ENCODE results near the gene DOLPP1. TPM values are rescaled to one million over a fixed set of nuclear protein-coding genes. Genes with fewer than 3 reads are reported as not detected.

The DOLPP1 gene
- total and polyA plus RNA-seq, 2 of the 13 experiments (the other 11 are each of a cell fraction or from before 2014, with no cell fraction given): 21.0 to 34.1 TPM

DNA sequence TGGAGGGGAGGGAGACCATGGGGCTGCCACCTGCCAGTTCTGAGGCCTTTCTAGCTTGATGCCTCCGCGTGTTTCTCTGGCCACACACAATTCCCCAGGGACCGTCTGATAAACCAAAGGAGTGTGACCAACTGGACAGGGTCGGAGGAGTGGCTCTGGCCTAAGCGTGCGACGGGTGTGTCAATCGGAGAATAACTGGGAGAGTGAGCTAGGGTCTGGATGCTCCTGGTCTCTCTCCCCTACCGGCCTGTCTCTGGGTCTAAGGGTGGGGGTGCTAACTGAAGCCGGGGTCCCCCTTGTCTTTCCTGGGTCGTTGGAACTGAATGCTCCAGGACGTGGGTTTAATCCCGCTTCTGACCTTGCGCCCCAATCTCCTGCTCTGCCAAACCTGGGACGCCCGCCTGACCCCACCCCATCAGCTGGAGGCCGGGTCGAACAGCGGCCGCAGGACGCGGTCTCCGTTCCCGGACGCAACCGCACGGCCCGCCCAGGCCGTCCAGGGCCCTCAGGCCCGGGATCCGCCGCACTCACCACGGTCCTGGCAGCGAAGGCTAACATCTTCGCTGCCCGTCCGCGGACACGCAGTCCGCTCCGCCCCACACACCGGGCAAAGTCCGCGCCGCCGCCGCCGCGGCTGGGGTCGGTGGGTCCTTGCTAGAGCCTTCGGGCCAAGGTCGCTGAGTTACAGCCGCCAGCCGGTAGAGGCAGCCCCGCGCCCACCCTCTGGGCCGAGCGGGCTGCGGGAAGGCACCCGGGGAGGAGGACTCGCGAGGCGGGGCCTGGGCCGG is 29.2 kb downstream of the DOLPP1 start (continued):
- TF ChIP-seq KLF9 (CRISPR knock-in tag; IDR thresholded peaks at IDR 0.05; ENCODE audit: low read depth) (no peak), KDM6A (CRISPR knock-in tag; IDR thresholded peaks at IDR 0.05; ENCODE audit: low read depth) (no peak), ZNF7 (CRISPR knock-in tag; IDR thresholded peaks at IDR 0.05) (no peak), ZNF234 (CRISPR knock-in tag; conservative IDR thresholded peaks at IDR 0.05) (no peak), RORA (CRISPR knock-in tag; IDR thresholded peaks at IDR 0.05) (no peak), PAWR (CRISPR knock-in tag; IDR thresholded peaks at IDR 0.05; ENCODE audit: borderline replicate concordance) (no peak), ZNF44 (CRISPR knock-in tag; IDR thresholded peaks at IDR 0.05) (no peak), ZFY (CRISPR knock-in tag; IDR thresholded peaks at IDR 0.05) (peak; percentile 86), NFRKB (IDR thresholded peaks at IDR 0.05) (no peak), ZNF546 (CRISPR knock-in tag; conservative IDR thresholded peaks at IDR 0.05) (no peak; the same call in 1 of the 2 replicates), ZNF629 (CRISPR knock-in tag; conservative IDR thresholded peaks at IDR 0.05) (no peak), ZNF17 (CRISPR knock-in tag; IDR thresholded peaks at IDR 0.05) (no peak)
- TF ChIP-seq, protein P1, sequence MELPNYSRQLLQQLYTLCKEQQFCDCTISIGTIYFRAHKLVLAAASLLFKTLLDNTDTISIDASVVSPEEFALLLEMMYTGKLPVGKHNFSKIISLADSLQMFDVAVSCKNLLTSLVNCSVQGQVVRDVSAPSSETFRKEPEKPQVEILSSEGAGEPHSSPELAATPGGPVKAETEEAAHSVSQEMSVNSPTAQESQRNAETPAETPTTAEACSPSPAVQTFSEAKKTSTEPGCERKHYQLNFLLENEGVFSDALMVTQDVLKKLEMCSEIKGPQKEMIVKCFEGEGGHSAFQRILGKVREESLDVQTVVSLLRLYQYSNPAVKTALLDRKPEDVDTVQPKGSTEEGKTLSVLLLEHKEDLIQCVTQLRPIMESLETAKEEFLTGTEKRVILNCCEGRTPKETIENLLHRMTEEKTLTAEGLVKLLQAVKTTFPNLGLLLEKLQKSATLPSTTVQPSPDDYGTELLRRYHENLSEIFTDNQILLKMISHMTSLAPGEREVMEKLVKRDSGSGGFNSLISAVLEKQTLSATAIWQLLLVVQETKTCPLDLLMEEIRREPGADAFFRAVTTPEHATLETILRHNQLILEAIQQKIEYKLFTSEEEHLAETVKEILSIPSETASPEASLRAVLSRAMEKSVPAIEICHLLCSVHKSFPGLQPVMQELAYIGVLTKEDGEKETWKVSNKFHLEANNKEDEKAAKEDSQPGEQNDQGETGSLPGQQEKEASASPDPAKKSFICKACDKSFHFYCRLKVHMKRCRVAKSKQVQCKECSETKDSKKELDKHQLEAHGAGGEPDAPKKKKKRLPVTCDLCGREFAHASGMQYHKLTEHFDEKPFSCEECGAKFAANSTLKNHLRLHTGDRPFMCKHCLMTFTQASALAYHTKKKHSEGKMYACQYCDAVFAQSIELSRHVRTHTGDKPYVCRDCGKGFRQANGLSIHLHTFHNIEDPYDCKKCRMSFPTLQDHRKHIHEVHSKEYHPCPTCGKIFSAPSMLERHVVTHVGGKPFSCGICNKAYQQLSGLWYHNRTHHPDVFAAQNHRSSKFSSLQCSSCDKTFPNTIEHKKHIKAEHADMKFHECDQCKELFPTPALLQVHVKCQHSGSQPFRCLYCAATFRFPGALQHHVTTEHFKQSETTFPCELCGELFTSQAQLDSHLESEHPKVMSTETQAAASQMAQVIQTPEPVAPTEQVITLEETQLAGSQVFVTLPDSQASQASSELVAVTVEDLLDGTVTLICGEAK (IDR thresholded peaks at IDR 0.05): no peak
- TF ChIP-seq, protein P1 (CRISPR knock-in tag; IDR thresholded peaks at IDR 0.05): 0 out of 2 replicates have a peak, but pooled peaks have one; percentile 23
- TF ChIP-seq, protein P2, sequence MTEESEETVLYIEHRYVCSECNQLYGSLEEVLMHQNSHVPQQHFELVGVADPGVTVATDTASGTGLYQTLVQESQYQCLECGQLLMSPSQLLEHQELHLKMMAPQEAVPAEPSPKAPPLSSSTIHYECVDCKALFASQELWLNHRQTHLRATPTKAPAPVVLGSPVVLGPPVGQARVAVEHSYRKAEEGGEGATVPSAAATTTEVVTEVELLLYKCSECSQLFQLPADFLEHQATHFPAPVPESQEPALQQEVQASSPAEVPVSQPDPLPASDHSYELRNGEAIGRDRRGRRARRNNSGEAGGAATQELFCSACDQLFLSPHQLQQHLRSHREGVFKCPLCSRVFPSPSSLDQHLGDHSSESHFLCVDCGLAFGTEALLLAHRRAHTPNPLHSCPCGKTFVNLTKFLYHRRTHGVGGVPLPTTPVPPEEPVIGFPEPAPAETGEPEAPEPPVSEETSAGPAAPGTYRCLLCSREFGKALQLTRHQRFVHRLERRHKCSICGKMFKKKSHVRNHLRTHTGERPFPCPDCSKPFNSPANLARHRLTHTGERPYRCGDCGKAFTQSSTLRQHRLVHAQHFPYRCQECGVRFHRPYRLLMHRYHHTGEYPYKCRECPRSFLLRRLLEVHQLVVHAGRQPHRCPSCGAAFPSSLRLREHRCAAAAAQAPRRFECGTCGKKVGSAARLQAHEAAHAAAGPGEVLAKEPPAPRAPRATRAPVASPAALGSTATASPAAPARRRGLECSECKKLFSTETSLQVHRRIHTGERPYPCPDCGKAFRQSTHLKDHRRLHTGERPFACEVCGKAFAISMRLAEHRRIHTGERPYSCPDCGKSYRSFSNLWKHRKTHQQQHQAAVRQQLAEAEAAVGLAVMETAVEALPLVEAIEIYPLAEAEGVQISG (CRISPR knock-in tag; IDR thresholded peaks at IDR 0.05): peak; percentile 93
- TF ChIP-seq, protein P3, sequence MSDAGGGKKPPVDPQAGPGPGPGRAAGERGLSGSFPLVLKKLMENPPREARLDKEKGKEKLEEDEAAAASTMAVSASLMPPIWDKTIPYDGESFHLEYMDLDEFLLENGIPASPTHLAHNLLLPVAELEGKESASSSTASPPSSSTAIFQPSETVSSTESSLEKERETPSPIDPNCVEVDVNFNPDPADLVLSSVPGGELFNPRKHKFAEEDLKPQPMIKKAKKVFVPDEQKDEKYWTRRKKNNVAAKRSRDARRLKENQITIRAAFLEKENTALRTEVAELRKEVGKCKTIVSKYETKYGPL (CRISPR knock-in tag; IDR thresholded peaks at IDR 0.05): no peak

All from HepG2 (cell line).